Adrenal gland (tissue), 12 donors: ENCODE results near the gene EXOSC2. TPM values are rescaled to one million over a fixed set of nuclear protein-coding genes. Genes with fewer than 3 reads are reported as not detected.

ENCODE experiments used
- DNase-seq, 7 donors: peaks; one replicate each; pipeline ENCODE4 v3.0.0-alpha.2; 2019 to 2020
- H3K27ac ChIP-seq, 5 donors: fragments of 200-600 bp; sonication (generic) in 4 of 5; 1 replicate in 3 of 5; 2 replicates in 2 of 5; pipeline versions ENCODE4 v1.5.1 to v1.8.0; 2016 to 2020; ENCODE audit warnings: mild to moderate bottlenecking in 1 of 5
- H3K27me3 ChIP-seq: fragments of 200-600 bp; 2 replicates; pipeline ENCODE4 v1.8.0; 2021
- H3K36me3 ChIP-seq, 2 donors: fragments of 200-600 bp; replicated peaks in 1 of 2; 1 replicate in 1 of 2; 2 replicates in 1 of 2; pipeline versions ENCODE4 v1.5.1 to v1.8.0; 2018 to 2022
- H3K4me1 ChIP-seq, 2 donors: fragments of 200-600 bp; replicated peaks in 1 of 2; 1 replicate in 1 of 2; 2 replicates in 1 of 2; pipeline versions ENCODE4 v1.5.1 to v1.8.0; 2018 to 2021
- H3K4me3 ChIP-seq, 4 donors: fragments of 200-600 bp; sonication (generic) in 3 of 4; one replicate each; pipeline ENCODE4 v1.5.1; 2016 to 2018
- H3K9me3 ChIP-seq, 3 donors: fragments of 200-600 bp; sonication (generic) in 1 of 3; replicated peaks in 1 of 3; 1 replicate in 2 of 3; 2 replicates in 1 of 3; pipeline versions ENCODE4 v1.5.1 to v1.8.0; 2016 to 2021
- POLR2A ChIP-seq, 2 donors: fragments of 450-650 bp; IDR thresholded peaks; one replicate each; pipeline ENCODE4 v1.6.1; 2017; ENCODE audit warnings: antibody characterized with exemption in 2 of 2, mild to moderate bottlenecking in 2 of 2, moderate library complexity in 1 of 2
- WGBS, 4 donors: extraction: QIAGEN DNeasy Blood & Tissue Kit in 2 of 4; methylation state at CpG; one replicate each; pipeline versions ENCODE4 v1.1.5 to v1.1.7; 2013 to 2017; 5-methylcytosine and 5-hydroxymethylcytosine counted together
- intact Hi-C, 2 donors: fragments of 100-400 bp; cut with DNase I; formaldehyde crosslinking; loops; one replicate each; pipeline versions ENCODE4 v1.14.1 to v1.15.0; 2022 to 2023
- polyA plus RNA-seq, 3 donors: library from polyadenylated mRNA; stranded (reverse); fragments of 200-250 nt in 2 of 3; fragments of 350-450 nt in 1 of 3; fragmentation: Illumina TruSeq in 1 of 3; extraction: RNeasy Lipid Tissue Mini Kit (QIAGEN cat#74804) in 1 of 3; gene quantifications; one replicate each; pipeline ENCODE4 v1.2.3, GENCODE V29; 2013 to 2014
- total RNA-seq, 9 donors: library from RNA; depleted of rRNA in 4 of 9; stranded (reverse); fragments of >200 nt in 4 of 9; fragments of 120-200 nt in 1 of 9; fragmentation: NEBNext Ultra II Directional in 1 of 9; extraction: Animal tissue kit (Norgen Biotek cat#: 25700) in 1 of 9; gene quantifications; one replicate each; pipeline versions ENCODE4 v1.1.0 to v1.2.4, GENCODE V29; 2013 to 2023
- TF ChIP-seq, protein P1 (sequence below), 6 experiments: fragments of 450-650 bp in 4 of 6; fragments of 200-600 bp in 2 of 6; sonication (generic) in 1 of 6; IDR thresholded peaks; 1 replicate in 5 of 6; 2 replicates in 1 of 6; pipeline versions ENCODE4 v1.5.1 to v1.8.0; 2016 to 2021; ENCODE audit warnings: antibody characterized with exemption in 6 of 6, mild to moderate bottlenecking in 2 of 6, moderate library complexity in 1 of 6
- donor health status: healthy with polysubstance abuse.
- donor health status: Bipolar disorder and iron deficiency.
- donor health status: DM: yes; HTN: yes; CAD: no.
- donor health status: DM: no; HTN: no; CAD: no.
- donor health status: DM: no; HTN: no; CAD: no.
- donor health status: DM: yes; HTN: yes; CAD: no.

The EXOSC2 gene
- total and polyA plus RNA-seq, 12 donors: 9.5 to 29.8 (median 19.3) TPM

DNA sequence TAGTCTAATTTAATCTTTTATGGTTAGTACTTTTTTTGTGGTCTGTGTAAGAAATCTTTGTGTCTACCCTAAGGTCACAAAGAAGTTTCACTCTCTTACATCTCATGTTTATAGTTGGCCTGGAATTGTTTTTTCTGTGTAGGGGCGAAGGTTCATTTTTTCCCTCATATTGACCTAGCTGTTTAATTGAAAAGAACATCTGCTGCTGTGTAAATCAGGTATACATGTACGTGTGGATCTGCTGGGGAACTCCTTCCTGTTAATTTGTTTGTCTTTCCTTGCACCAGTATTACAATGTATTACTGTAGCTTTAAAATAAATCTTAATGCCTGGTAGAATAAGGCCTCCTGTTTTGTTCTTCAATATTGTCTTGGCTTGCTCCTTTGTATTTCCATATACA is 37.8 kb downstream of the EXOSC2 start:
- Histone ChIP-seq H3K4me1 (peaks cover 9 to 21% of the 10 kb centered on the region in 2 donors), H3K36me3 (no peaks in the 10 kb centered on the region), H3K27ac (no peak overlapping the region), H3K4me3 (no peak overlapping the region), H3K27me3 (no peaks in the 10 kb centered on the region), H3K9me3 (no peaks in the 10 kb centered on the region)
- 87 to 93% (median 89%) methylated on average over 2 of the region's 2 CpGs for WGBS, 4 donors
- intact Hi-C loops: no loop called here
- no peak for DNase-seq
- TF ChIP-seq, protein P1, sequence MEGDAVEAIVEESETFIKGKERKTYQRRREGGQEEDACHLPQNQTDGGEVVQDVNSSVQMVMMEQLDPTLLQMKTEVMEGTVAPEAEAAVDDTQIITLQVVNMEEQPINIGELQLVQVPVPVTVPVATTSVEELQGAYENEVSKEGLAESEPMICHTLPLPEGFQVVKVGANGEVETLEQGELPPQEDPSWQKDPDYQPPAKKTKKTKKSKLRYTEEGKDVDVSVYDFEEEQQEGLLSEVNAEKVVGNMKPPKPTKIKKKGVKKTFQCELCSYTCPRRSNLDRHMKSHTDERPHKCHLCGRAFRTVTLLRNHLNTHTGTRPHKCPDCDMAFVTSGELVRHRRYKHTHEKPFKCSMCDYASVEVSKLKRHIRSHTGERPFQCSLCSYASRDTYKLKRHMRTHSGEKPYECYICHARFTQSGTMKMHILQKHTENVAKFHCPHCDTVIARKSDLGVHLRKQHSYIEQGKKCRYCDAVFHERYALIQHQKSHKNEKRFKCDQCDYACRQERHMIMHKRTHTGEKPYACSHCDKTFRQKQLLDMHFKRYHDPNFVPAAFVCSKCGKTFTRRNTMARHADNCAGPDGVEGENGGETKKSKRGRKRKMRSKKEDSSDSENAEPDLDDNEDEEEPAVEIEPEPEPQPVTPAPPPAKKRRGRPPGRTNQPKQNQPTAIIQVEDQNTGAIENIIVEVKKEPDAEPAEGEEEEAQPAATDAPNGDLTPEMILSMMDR (IDR thresholded peaks at IDR 0.05): no peak
- no peak for TF ChIP-seq POLR2A (IDR thresholded peaks at IDR 0.05)

DNA sequence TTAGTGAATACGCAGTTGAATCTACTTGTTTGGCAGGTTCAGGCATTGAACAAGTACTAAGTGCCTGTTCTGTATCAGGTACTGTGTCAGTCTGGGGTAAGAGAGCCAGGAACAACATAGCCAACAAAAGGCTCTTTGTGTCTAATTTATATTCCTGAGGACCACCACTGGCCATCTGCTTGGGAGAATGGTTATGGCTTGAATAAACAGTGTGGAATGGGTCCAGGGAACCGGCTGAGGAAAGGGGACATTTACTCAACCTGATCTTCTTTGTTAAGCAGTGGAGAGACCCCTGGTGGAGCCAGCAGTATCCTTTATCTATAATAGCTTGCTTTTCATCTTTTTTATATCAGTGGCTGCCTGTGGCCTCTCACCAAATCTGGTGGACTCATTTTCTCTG is 38.6 kb downstream of the EXOSC2 start:
- no peak for DNase-seq
- no peak overlapping the region for H3K27ac ChIP-seq
- no peaks in the 10 kb centered on the region for H3K36me3 ChIP-seq
- intact Hi-C loops: no loop called here
- H3K4me1 ChIP-seq: peaks cover 9 to 21% of the 10 kb centered on the region in 2 donors
- TF ChIP-seq, protein P1 (IDR thresholded peaks at IDR 0.05): no peak
- no peak for TF ChIP-seq POLR2A (IDR thresholded peaks at IDR 0.05)
- no peak overlapping the region for H3K4me3 ChIP-seq
- no peaks in the 10 kb centered on the region for H3K27me3 ChIP-seq
- 66 to 71% (median 68%) methylated on average over 2 of the region's 2 CpGs for WGBS, 4 donors
- H3K9me3 ChIP-seq: no peaks in the 10 kb centered on the region

DNA sequence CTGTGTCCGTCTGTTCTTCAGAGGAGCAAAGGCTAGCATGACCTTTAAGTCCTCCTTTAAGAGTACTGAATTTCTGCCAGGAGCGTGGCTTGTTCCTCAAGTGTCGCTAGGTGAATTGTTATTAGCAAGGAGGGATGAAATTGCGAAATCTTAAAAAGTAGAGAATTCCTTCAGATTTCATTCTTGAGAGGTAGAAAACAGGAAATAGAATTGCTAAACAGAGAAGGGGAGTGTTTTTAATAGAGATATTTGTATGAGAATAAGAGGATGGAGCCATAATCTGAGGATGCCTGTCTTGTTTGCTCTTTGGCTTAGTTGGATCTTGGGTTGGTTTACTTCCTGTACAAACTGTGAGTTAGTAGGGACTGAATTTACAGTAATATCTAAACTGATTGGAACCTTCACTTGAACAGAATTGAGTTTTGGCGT is 39.2 kb downstream of the EXOSC2 start:
- Histone ChIP-seq H3K27ac (peak overlapping the region in 1 of 5 donors; percentile 31), H3K36me3 (no peaks in the 10 kb centered on the region), H3K27me3 (no peaks in the 10 kb centered on the region), H3K9me3 (no peaks in the 10 kb centered on the region), H3K4me3 (no peak overlapping the region), H3K4me1 (peaks cover 9 to 21% of the 10 kb centered on the region in 2 donors)
- intact Hi-C loops: no loop called here
- 54 to 62% (median 57%) methylated on average over 5 of the region's 5 CpGs for WGBS, 4 donors
- TF ChIP-seq POLR2A (IDR thresholded peaks at IDR 0.05): no peak
- TF ChIP-seq, protein P1 (IDR thresholded peaks at IDR 0.05): no peak
- no peak for DNase-seq

DNA sequence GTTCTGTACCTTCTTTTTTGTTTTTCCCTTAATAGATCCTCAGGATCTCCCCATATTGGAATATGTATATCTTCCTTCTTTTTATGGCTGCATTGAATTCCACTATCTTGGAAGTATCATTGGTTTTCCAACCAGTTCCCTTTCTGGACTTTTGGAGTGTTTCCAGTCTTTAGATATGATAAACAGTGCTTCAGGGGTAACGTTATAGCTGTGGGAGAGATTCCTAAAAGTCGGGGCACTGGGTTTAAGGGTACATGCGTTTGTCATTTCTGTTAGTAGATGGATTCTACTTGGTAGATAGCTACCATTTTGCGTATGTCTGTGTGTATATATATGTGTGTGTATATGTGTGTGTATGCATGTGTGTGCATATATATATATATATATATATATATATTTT is 42.0 kb downstream of the EXOSC2 start:
- H3K4me3 ChIP-seq: no peak overlapping the region
- DNase-seq: no peak
- H3K36me3 ChIP-seq: no peaks in the 10 kb centered on the region
- peaks cover 15 to 22% of the 10 kb centered on the region in 2 donors for H3K4me1 ChIP-seq
- intact Hi-C loops: no loop called here
- TF ChIP-seq POLR2A (IDR thresholded peaks at IDR 0.05): no peak
- TF ChIP-seq, protein P1 (IDR thresholded peaks at IDR 0.05): no peak
- no peak overlapping the region for H3K27ac ChIP-seq
- no peaks in the 10 kb centered on the region for H3K9me3 ChIP-seq
- WGBS, 4 donors: 86 to 90% (median 88%) methylated on average over 4 of the region's 4 CpGs
- H3K27me3 ChIP-seq: no peaks in the 10 kb centered on the region
